GM21576 (cell line): ENCODE data around the gene DBNDD2.

Source experiments
- ATAC-seq: cut with Tn5 transposase; IDR thresholded peaks from one replicate; pipeline ENCODE4 v1.9.1; 2021; ENCODE audit warnings: mild to moderate bottlenecking, moderate library complexity; ENCODE audit not compliant: unreplicated experiment

Gene DBNDD2

GRCh38 chr20:45377269-45377668, 30.8 kb upstream of the DBNDD2 start:
- no peak for ATAC-seq

GRCh38 chr20:45378191-45378590, 29.9 kb upstream of the DBNDD2 start, which contains the start of gene TP53TG5:
Gene TP53TG5, minus strand, starts transcription at chr20:45378325. Its CDS starts 89 bp downstream, at chr20:45378236.
- ATAC-seq: no peak

GRCh38 chr20:45387274-45387673, 20.8 kb upstream of the DBNDD2 start:
- ATAC-seq: no peak

GRCh38 chr20:45390931-45391330, 17.2 kb upstream of the DBNDD2 start:
- ATAC-seq: no peak

GRCh38 chr20:45391559-45391958, 16.5 kb upstream of the DBNDD2 start:
- ATAC-seq: no peak

GRCh38 chr20:45392733-45393132, 15.4 kb upstream of the DBNDD2 start:
- ATAC-seq: no peak

GRCh38 chr20:45394221-45395113, 13.6 kb upstream of the DBNDD2 start:
- ATAC-seq: no peak

GRCh38 chr20:45395114-45395415, 13.0 kb upstream of the DBNDD2 start:
- ATAC-seq: no peak

- no peak for ATAC-seq
Measured at GRCh38 chr20:45399018-45399417, 9.1 kb upstream of the DBNDD2 start.

- no peak for ATAC-seq
Measured at GRCh38 chr20:45400346-45401031, 7.6 kb upstream of the DBNDD2 start.

GRCh38 chr20:45402946-45403345, 5.1 kb upstream of the DBNDD2 start:
- no peak for ATAC-seq

- ATAC-seq: no peak
Measured at GRCh38 chr20:45404438-45404837, 3.7 kb upstream of the DBNDD2 start.

GRCh38 chr20:45405571-45406259, 2.4 kb upstream of the DBNDD2 start:
- ATAC-seq: no peak

GRCh38 chr20:45406260-45407066, 1.6 kb upstream of the DBNDD2 start:
- no peak for ATAC-seq

GRCh38 chr20:45407067-45407745, 883 bp upstream of the DBNDD2 start:
- no peak for ATAC-seq

GRCh38 chr20:45408646-45409213, 641 bp downstream of the DBNDD2 start:
- no peak for ATAC-seq

- no peak for ATAC-seq
Measured at GRCh38 chr20:45409521-45410272, 1.6 kb downstream of the DBNDD2 start.

- no peak for ATAC-seq
Measured at GRCh38 chr20:45410887-45411286, 2.8 kb downstream of the DBNDD2 start.

- no peak for ATAC-seq
Measured at GRCh38 chr20:45412653-45413052, 4.6 kb downstream of the DBNDD2 start.
